Panc1 (cell line): ENCODE results near the gene RNASET2. TPM values are rescaled to one million over a fixed set of nuclear protein-coding genes. Genes with fewer than 3 reads are reported as not detected.

ENCODE experiments used
- ATAC-seq: fragments of 200-7000 bp; cut with Tn5 transposase; 2 replicates; pipeline ENCODE4 v1.9.1; 2020; ENCODE audit warnings: mild to moderate bottlenecking, moderate library complexity
- BruUV-seq: library from RNA; stranded (reverse); fragments of 400-500 nt; replicated peaks from 2 replicates; lab custom pipeline; 2021; lab: Mats Ljungman, UMichigan
- CTCF ChIA-PET: fragments of 300-600 bp; sonication (Branson Sonifier 250); formaldehyde crosslinking; loops from one replicate; lab custom pipeline; 2022; ENCODE audit warnings: antibody characterized with exemption; lab: Charles Lee
- POLR2A ChIA-PET: fragments of 300-600 bp; sonication (Branson Sonifier 250); formaldehyde crosslinking; loops from one replicate; lab custom pipeline; 2022; ENCODE audit warnings: antibody characterized with exemption; lab: Charles Lee
- DNase-seq: peaks from one replicate; pipeline ENCODE4 v3.0.0-alpha.2; 2010; ENCODE audit warnings: low read depth, low spot score
- H3K27ac ChIP-seq: 2 replicates; pipeline ENCODE4 v1.5.1; 2011; ENCODE audit warnings: mild to moderate bottlenecking, low read length, inconsistent platforms
- H3K27me3 ChIP-seq: fragments of 200-500 bp; sonication (Bioruptor generic); 2 replicates; pipeline ENCODE4 v1.6.0; 2014; ENCODE audit warnings: low read length, inconsistent platforms; ENCODE audit not compliant: control insufficient read depth, insufficient read depth
- H3K36me3 ChIP-seq: fragments of 200-500 bp; sonication (Bioruptor generic); 2 replicates; pipeline ENCODE4 v1.5.1; 2014; ENCODE audit warnings: inconsistent platforms, mild to moderate bottlenecking, low read length, moderate library complexity; ENCODE audit not compliant: control insufficient read depth, insufficient read depth
- H3K4me1 ChIP-seq: 2 replicates; pipeline ENCODE4 v1.5.1; 2011; ENCODE audit warnings: inconsistent platforms, mild to moderate bottlenecking, low read length, moderate library complexity; ENCODE audit not compliant: control insufficient read depth, insufficient read depth
- H3K4me3 ChIP-seq, 2 experiments: 2 replicates each; pipeline ENCODE4 v1.5.1; 2011 to 2012; ENCODE audit warnings: low read depth in 2 of 2, low read length in 2 of 2, mild to moderate bottlenecking in 2 of 2, inconsistent platforms in 1 of 2, moderate library complexity in 1 of 2
- H3K9me3 ChIP-seq: fragments of 200-500 bp; sonication (Bioruptor generic); 2 replicates; pipeline ENCODE4 v1.5.1; 2014; ENCODE audit warnings: low read depth, mild to moderate bottlenecking, inconsistent platforms, low read length, moderate library complexity; ENCODE audit not compliant: control insufficient read depth, insufficient read depth
- POLR2AphosphoS5 ChIP-seq: IDR thresholded peaks from 2 replicates; pipeline ENCODE4 v1.6.1; 2012; ENCODE audit warnings: mild to moderate bottlenecking, low read depth, low read length, moderate library complexity
- SIN3A ChIP-seq: IDR thresholded peaks from 2 replicates; pipeline ENCODE4 v1.6.1; 2012; ENCODE audit warnings: low read depth, mild to moderate bottlenecking, low read length, moderate library complexity, borderline replicate concordance; ENCODE audit not compliant: insufficient read depth
- TCF7L2 ChIP-seq: IDR thresholded peaks from 2 replicates; pipeline ENCODE4 v1.6.1; 2011; ENCODE audit warnings: mild to moderate bottlenecking, low read depth, low read length, inconsistent platforms
- in situ Hi-C: cut with HindIII; loops from 2 replicates; pipeline ENCODE4 v1.10.0; 2016; ENCODE audit warnings: low sequenced_read_pairs, low pct_unique_long_range_greater_than_20kb
- intact Hi-C: fragments of 100-400 bp; cut with micrococcal nuclease; formaldehyde crosslinking; loops from one replicate; pipeline ENCODE4 v1.10.0; 2022; ENCODE audit not compliant: unreplicated experiment
- total RNA-seq: library from RNA; stranded (reverse); gene quantifications from one replicate; pipeline ENCODE4 v1.2.1, GENCODE V29; 2021; ENCODE audit not compliant: unreplicated experiment
- TF ChIP-seq, protein P1 (sequence below): fragments of 450-650 bp; IDR thresholded peaks from 2 replicates; pipeline ENCODE4 v1.5.1; 2017; ENCODE audit warnings: mild to moderate bottlenecking
- TF ChIP-seq, protein P2 (sequence below), 2 experiments: IDR thresholded peaks; 2 replicates each; pipeline ENCODE4 v1.6.1; 2011 to 2012; ENCODE audit warnings: low read depth in 2 of 2, control low read depth in 1 of 2, low read length in 1 of 2, mild to moderate bottlenecking in 1 of 2, moderate library complexity in 1 of 2; ENCODE audit not compliant: insufficient read depth in 1 of 2

The RNASET2 gene
- total RNA-seq, 1 experiment from 2014 or later, result 9.7 TPM

DNA sequence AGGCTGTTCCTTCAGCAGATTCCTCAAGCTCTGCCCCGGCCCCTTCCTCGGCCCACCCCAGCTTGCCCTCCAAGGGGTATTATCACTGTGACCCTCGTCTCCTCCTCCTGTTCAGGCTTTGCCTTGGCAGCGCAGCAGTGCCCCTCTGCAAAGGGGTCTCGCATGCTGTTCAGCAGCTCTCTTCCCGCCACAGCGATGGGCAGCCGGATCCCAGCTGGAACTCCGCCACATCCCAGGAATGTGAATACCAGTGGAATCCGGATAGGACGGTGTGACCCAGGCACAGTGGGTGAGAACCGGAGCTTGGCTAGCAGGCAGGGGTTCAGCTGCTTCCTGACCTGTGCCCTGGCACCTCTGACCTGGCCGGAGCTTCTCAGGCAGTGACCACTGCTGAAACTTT, 52.9 kb downstream of the RNASET2 start:
- H3K4me1 ChIP-seq, result no peaks in the 10 kb centered on the region
- no peaks in the 10 kb centered on the region for H3K36me3 ChIP-seq
- ATAC-seq (no peak), DNase-seq (no peak)
- no peak overlapping the region for H3K4me3 ChIP-seq
- ChIA-PET CTCF (no interaction called here), POLR2A (no interaction called here)
- peaks cover 2% of the 10 kb centered on the region; the same call in 1 of the 2 replicates for H3K27me3 ChIP-seq
- intact Hi-C loops, result no loop called here
- no peaks in the 10 kb centered on the region for H3K9me3 ChIP-seq
- TF ChIP-seq, protein P1, sequence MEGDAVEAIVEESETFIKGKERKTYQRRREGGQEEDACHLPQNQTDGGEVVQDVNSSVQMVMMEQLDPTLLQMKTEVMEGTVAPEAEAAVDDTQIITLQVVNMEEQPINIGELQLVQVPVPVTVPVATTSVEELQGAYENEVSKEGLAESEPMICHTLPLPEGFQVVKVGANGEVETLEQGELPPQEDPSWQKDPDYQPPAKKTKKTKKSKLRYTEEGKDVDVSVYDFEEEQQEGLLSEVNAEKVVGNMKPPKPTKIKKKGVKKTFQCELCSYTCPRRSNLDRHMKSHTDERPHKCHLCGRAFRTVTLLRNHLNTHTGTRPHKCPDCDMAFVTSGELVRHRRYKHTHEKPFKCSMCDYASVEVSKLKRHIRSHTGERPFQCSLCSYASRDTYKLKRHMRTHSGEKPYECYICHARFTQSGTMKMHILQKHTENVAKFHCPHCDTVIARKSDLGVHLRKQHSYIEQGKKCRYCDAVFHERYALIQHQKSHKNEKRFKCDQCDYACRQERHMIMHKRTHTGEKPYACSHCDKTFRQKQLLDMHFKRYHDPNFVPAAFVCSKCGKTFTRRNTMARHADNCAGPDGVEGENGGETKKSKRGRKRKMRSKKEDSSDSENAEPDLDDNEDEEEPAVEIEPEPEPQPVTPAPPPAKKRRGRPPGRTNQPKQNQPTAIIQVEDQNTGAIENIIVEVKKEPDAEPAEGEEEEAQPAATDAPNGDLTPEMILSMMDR, result no peak
- TF ChIP-seq POLR2AphosphoS5, result no peak
- no peak for TF ChIP-seq SIN3A
- TF ChIP-seq TCF7L2, result no peak
- TF ChIP-seq, protein P2, sequence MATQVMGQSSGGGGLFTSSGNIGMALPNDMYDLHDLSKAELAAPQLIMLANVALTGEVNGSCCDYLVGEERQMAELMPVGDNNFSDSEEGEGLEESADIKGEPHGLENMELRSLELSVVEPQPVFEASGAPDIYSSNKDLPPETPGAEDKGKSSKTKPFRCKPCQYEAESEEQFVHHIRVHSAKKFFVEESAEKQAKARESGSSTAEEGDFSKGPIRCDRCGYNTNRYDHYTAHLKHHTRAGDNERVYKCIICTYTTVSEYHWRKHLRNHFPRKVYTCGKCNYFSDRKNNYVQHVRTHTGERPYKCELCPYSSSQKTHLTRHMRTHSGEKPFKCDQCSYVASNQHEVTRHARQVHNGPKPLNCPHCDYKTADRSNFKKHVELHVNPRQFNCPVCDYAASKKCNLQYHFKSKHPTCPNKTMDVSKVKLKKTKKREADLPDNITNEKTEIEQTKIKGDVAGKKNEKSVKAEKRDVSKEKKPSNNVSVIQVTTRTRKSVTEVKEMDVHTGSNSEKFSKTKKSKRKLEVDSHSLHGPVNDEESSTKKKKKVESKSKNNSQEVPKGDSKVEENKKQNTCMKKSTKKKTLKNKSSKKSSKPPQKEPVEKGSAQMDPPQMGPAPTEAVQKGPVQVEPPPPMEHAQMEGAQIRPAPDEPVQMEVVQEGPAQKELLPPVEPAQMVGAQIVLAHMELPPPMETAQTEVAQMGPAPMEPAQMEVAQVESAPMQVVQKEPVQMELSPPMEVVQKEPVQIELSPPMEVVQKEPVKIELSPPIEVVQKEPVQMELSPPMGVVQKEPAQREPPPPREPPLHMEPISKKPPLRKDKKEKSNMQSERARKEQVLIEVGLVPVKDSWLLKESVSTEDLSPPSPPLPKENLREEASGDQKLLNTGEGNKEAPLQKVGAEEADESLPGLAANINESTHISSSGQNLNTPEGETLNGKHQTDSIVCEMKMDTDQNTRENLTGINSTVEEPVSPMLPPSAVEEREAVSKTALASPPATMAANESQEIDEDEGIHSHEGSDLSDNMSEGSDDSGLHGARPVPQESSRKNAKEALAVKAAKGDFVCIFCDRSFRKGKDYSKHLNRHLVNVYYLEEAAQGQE (IDR thresholded peaks at IDR 0.05; ENCODE audit: insufficient read depth in 1 of 2, low read depth in 2 of 2, low read length in 1 of 2), result no peak
- no peak overlapping the region for H3K27ac ChIP-seq
- BruUV-seq, result no TSS peak
- in situ Hi-C loops, result no loop called here

DNA sequence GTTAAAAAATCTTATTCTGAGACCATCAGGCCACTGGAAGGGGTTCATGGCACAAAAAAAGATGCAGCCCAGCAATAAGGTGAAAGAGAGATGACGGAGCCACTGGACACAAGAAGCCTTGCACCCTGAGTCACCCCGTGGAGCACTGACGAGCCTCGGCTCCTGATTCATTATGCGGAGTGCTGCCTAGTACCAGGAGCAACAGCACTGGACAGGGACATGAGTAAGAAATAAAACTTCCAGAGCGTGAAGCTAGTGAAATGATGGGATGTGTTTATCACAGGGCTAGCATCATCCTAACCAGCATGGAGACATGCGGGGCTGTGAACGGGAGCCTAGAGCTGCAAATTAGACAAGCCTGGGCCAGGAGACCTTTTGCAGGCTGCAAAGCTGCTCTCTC, 53.3 kb downstream of the RNASET2 start:
- BruUV-seq, result no TSS peak
- H3K27me3 ChIP-seq, result peaks cover 4% of the 10 kb centered on the region; the same call in 1 of the 2 replicates
- H3K36me3 ChIP-seq, result no peaks in the 10 kb centered on the region
- CTCF ChIA-PET, result no interaction called here
- ATAC-seq (no peak), DNase-seq (no peak)
- H3K27ac ChIP-seq, result no peak overlapping the region
- POLR2A ChIA-PET, result no interaction called here
- no peak overlapping the region for H3K4me3 ChIP-seq
- in situ Hi-C loops, result no loop called here
- TF ChIP-seq TCF7L2 (no peak), SIN3A (no peak), POLR2AphosphoS5 (no peak)
- TF ChIP-seq, protein P1, result no peak
- TF ChIP-seq, protein P2 (IDR thresholded peaks at IDR 0.05; ENCODE audit: insufficient read depth in 1 of 2, low read depth in 2 of 2, low read length in 1 of 2), result no peak
- H3K9me3 ChIP-seq, result no peaks in the 10 kb centered on the region
- no peaks in the 10 kb centered on the region for H3K4me1 ChIP-seq
- intact Hi-C loops, result no loop called here
